ENCODE data around the gene LIMS3.
"Not testable (repeated sequence)": the region's sequence is repeated elsewhere in the genome, so short reads cannot be mapped to it uniquely, and the experiment has no call there.

LIMS3 gene, protein sequence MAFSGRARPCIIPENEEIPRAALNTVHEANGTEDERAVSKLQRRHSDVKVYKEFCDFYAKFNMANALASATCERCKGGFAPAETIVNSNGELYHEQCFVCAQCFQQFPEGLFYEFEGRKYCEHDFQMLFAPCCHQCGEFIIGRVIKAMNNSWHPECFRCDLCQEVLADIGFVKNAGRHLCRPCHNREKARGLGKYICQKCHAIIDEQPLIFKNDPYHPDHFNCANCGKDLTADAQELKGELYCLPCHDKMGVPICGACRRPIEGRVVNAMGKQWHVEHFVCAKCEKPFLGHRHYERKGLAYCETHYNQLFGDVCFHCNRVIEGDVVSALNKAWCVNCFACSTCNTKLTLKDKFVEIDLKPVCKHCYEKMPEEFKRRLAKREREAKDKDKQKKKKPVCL

DNA sequence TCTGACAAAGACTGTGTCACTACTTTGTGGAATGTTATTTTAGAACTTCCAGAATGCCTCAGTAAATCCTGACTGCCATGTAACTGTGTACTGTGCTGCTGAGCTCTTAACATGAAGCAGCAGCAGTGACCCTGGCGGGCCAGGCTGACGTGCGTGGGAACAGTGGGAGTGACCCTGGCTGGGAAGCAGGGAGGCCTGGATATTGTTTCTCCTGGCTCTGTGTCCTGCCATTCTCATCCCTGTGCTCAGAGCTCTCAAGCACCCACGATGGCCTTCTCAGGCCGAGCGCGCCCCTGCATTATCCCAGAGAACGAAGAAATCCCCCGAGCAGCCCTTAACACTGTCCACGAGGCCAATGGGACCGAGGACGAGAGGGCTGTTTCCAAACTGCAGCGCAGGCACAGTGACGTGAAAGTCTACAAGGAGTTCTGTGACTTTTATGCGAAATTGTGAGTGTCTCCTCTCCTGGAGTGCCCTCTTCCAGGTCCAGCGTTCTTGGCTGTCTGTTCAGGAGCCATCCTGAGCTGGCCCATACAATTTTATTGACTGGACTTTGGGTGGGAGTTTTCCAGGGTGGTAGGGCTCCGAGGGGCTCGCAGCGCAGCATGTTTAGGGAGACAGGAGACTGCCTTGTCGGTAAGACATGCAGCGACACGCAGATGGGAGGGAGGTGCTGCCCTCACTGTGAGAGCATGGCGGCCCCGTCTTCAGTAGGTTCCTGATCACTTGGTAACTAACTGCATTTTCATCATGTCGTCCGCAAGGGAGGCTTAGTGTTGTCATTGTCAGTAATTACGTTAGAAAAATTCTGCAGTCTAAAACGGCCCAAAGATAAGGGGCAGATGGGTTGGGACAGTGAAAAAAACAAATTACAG lies at the start of gene LIMS3:
Gene LIMS3, plus strand, starts transcription at position 227 of the 875 bp plus-strand sequence. Its CDS starts 41 bp downstream, at position 268.
- DNase-seq: not testable (repeated sequence)

DNA sequence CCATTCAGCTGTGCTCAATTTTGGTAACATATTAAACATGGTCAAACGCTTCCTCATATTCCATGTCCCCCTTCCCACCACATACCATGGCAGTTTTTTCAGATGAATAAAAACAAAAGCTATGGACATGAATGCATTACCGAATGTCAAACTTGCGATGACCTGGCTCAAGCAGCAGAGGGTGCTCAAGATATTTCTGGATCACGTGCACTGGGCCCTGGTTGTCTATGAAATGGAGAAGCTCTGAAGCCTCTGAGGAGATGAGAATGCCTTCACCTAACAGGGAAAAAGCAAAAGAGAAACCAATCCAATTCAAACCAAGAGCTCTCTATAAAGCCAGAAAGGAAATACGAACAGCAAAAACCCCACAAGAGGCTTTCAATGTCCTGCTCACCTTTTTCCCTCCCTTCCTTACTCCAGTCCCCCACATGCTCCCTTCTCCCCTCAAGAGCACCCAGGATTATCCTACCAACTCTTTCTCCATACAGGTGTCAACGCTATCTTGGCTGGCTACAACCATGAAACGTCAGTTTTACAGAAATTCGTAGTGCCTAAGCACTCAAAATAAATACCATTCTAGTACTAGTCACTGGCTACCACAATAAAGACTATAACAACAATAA lies 27.2 kb upstream of the LIMS3 start:
- not testable (repeated sequence) for DNase-seq

DNA sequence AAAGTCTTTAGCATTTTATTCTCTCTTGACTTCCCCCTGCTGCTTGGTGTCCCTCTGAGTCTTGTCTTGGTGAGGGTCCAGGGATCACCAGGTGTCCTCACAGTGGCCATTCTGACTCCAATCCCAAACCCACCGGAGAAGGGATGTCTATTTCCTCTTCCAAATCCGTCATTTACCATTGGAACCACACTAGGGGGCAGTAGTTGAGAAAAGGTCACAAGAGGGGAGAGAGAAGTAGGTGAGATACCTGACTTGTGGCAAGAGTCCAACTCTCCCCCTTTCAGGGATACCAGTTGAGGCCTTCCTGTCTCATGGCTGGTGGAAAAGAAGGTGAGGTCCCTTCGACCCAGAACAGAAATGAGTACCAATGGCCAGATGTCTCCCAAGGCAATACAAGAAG lies 21.9 kb upstream of the LIMS3 start:
- not testable (repeated sequence) for DNase-seq

DNA sequence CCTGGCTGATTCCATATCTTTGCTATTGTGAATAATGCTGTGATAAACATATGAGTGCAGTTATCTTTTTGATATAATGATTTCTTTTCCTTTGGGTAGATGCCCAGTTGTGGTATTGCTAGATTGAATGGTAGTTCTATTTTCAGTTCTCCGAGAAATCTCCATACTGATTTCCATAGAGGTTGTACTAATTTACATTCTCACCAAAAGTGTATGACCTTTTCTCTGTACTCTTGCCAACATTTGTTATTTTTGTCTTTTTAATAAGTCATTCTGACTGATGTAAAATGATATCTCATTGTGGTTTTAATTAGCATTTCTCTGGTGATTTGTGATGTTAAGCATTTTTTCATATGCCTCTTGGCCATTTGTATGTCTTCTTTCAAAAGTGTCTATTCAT lies 16.4 kb upstream of the LIMS3 start:
- DNase-seq: not testable (repeated sequence)

DNA sequence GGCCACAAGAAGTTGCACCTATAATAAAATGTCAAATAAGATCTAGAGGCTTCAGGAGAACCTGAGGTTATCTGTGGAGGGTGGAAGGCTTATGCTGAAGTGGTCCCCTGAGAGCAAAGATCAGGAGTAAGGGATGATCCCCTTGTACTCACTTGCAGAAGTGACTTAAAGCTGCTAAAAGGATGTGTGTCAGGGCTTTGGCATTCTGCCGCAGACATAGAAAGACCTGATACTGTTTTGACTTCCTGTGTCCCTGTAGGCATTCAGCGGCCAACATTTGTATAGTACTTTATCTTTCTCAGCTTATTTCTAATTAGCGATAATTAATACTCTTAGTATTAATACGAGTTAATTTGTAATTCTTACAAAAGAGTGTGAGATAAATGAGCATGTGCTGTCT lies 10.1 kb upstream of the LIMS3 start:
- DNase-seq: not testable (repeated sequence)

DNA sequence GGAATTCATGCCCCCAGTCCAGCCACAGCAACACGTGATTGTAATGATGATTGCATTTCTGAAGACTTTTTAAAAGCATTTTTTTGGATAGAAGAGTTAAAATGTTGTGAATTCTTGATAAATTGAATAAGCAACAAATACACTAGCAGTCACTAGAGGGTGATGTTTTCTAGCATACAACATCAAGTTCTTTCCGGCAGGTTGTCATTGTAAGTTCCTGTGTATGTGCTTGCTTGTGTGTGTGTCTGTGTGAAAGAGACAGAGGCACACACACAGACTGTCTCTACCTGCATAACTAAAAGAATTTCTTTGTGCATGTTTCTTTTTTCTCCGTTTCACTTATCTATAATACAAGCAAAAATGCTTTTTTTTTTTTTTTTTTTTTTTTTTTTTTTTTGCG lies 8.6 kb upstream of the LIMS3 start:
- DNase-seq: not testable (repeated sequence)

DNA sequence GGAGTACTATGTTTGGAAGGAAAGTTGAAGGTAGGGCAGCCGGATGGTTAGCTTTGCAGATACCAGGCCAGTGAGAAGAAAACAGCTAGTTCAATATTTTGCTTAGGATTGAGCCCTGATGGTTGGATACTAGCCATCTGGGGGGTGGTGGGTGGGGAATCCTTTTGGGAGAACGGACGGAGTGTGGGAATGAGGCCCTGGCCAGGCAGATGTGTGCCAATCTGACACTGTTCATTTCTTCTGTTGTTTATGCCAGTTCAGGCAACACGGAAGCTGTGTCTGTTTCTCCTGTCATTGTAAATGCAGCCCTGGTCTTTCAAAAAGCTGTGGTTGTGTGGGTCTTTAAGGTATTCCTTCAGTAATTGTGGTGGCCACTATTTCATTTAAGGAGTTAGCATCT lies 7.5 kb upstream of the LIMS3 start:
- not testable (repeated sequence) for DNase-seq

DNA sequence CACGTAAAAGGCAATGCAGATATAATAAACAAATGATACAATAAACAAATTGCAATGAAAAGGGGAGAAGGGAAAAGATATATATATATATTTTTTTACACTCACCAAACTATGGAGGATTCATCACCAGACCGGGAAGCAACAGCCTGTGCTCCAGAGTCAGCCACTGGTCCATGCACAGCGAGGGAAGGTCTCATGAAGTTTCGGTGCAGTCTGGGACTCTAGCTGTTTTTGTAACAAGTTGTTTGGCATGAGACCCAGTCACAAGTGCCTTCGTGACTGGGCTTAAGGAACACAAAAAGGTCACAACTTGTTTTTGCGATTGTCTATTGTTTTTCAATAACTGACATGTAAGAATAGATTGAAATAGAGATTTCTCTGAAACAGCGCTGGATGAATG lies 4.8 kb upstream of the LIMS3 start:
- DNase-seq: not testable (repeated sequence)

DNA sequence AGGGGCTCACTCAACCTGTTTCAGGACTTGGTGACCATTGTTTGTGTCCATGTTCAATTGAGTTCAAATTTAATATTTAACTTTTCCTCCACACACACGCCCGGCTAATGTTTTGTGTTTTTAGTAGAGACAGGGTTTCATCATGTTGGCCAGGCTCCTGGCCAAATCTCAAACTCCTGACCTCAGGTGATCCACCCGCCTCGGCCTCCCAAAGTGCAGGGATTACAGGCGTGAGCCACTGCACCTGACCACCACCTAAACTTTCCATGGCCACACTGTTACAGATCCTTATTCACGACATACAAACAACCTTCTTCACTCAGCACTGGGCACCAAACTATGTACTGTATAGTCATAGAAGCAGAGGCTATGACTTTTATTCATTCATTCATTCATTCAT lies 4.3 kb upstream of the LIMS3 start:
- not testable (repeated sequence) for DNase-seq

DNA sequence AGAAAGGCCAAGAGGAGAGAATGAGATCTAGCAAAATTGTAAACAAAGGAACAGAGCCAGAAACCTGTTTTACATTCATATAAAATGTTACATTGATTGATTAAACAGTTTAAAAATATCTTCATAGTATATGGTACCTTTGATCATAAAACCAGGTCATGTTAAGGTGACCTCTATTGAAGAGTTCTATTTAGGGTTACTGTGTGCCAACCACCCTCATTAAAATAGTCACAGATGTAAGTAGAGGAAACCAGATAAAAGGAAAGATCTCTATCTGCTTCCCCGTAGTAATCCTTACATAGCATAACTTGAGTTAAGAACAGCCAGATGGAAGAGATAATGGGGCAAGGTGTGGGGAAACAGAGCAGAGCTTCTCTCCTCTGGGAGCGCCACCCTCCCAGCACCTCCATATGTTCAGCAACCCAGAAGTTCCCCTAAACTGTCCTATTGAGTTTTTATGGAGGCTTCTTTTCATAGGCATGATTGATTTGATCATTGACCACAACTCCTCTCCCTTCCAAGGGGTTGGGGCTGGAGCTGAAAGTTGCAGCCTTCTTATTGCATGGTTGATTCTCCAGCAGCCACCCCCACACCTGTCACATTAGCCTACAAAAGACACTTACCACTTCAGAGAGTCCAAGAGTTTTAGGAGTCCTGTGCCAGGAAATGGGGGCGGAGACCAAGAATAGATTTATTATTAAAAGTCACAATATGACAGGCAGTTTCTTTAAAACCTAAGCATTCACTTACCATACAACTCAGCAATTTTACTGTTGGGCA lies 3.2 kb upstream of the LIMS3 start:
- DNase-seq: not testable (repeated sequence)

DNA sequence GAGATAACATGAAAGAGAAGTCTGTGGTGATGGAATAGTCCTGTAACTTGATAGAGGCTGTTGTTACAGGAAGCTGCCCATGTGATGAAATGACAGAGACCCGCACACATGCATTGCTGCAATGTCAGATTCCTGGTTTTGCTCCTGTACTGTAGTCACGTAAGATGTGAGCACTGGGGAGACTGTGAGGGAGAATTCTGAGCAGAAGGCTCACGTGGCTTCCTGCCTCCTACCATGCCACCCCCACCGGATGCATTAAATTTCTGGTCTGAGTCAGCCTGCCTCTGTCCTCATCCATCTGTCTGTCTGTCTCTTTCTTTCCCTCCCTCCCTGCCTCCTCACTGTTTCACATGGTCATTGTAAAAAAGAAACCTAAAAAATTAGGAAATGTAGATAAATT lies 2.3 kb upstream of the LIMS3 start:
- not testable (repeated sequence) for DNase-seq

DNA sequence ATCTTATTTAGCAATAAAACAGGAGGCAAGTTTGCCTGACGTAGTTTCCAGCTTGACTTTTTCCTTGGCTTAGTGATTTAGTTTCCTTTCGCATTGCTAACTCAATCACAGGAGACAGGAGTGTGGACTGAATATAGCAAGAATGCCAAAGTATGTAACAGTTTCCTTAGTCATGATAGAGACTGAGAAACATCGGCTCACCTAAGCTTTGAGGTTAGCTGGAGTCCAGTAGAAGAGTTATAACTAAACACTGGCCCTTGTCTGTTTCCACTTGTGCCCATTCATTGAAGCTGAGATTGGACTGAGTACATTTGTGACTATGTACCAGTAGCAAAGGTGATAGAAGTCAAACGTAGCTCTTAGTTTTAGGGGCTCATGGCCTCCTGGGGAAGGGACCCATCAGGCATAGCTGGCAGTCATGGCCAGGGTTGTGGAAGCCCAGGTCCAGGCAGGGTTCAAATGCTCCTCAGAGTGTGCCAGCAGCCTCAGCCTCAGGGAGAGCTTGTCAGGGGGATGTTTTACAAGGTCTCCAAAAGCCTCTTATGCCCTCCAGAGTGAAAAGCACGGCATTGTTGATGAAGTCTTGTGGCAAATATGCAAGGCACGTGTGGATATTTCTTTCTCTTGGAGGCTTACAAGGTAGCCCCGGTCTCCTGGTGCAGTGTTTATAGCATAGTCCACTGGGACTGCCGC lies 573 bp upstream of the LIMS3 start:
- DNase-seq: not testable (repeated sequence)

DNA sequence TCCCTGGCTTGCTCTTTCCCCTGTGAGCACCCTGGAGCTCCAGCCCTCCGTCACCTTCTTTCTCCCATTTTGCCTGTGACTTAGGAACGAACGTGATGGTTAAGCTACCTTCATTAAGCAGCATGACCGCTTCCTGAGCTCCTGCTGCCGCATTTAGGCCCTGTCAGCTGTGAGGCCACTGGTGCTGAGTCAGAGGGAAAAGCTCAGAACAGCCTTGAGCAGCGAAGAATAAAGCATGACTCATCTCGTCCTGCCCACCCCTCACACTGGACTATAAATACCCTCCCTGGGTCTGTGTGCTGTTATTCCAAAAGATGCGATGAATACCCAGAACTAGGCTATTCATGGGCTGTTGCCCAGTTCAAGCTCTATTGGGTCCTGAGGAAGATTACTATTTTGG lies 7.3 kb downstream of the LIMS3 start:
- DNase-seq: not testable (repeated sequence)

DNA sequence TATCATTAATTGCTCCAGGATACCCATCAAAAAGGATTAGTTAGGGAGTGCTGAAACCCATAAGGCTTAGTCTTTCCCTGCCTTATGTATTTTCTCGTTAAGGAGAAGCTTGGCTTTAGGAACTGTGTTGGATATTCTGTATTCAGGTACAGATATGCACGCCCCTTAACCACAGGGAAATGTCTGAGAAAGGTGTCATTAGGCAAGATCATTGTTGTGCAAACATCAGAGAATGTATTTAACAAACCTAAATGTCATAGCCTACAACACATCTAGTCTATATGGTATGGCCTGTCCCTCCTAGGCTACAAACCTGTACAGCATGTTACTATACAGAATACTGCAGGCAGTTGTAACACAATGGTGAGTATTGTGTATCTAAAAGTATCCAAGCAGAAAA lies 10.1 kb downstream of the LIMS3 start:
- DNase-seq: not testable (repeated sequence)

DNA sequence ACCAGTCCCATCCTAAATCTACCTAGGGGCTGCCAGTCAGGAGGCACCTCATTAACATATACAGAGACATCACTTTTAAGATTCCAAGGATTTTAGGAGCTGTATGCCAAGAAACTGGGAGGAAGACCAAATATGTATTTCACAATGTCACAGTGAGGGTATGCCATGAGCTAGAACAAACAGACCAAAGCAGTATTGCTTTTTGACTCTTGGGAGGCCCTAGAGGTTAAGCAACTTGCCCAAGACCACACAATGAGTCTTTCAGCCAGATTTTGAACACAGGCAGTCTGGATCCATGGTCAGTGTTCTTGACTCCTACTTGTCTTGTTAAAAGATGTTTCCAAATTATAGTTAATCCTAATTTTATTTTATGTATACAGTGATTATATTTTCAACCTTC lies 12.3 kb downstream of the LIMS3 start:
- not testable (repeated sequence) for DNase-seq

DNA sequence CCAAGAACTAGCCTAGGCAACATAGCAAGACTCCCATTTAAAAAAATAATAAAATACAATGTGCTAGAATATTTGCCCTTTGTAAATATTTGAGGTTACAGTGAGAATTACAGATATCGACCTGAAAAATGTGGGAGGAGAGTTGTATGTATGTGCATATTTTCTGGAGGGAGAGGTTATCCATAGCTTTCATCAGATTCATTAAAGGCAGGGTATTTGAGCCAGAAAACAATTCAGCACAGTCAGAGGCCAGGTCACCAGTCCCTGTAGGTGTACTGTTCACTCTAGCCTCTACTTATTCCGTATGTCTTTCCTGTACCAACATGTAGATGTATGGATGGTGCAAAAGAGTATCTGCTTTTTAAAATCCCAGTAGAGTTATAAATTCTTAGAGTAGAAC lies 15.4 kb downstream of the LIMS3 start:
- not testable (repeated sequence) for DNase-seq

DNA sequence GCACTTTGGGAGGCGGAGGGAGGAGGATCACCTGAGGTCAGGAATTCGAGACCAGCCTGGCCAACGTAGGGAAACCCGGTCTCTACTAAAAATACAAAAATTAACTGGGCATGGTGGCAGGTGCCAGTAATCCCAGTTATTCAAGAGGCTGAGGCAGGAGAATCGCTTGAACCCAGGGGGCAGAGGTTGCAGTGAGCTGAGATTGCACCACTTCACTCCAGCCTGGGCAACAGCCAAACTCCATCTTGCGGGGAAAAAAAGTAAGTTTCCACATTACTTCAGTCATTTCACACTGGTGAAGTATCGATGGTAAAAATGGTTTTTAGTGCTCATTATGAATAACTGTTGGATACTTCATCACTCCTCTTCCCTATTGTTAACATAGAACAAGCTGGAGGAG lies 16.1 kb downstream of the LIMS3 start:
- not testable (repeated sequence) for DNase-seq

DNA sequence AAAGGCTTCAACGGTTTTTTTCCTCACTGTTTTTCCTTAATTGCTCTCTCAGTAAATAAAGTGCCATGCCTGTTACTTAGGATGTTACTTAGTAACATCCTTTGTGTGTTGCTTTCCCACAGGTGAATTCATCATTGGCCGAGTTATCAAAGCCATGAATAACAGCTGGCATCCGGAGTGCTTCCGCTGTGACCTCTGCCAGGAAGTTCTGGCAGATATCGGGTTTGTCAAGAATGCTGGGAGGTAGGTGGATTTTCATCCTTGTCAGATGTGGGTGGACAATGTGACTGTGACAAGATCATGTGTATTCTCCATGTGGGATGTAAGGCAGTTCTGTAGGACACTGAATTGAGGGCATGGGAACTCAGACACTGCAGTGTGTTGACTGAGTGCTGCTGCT lies 17.3 kb downstream of the LIMS3 start:
- not testable (repeated sequence) for DNase-seq

DNA sequence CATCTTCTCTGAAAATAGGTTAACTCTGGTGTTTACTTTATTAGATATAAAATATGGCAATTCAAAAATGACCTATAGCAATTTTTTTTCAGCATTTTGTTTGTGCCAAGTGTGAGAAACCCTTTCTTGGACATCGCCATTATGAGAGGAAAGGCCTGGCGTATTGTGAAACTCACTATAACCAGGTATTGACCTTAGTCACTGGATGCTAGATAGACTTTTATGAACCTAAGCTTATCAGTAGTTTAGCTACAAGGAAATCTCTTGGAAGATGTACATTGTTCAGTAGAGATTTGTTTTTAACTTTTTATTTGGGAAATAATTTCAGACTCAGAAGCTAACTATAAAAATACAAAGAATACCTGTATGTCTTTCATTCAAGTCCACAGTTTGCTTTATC lies 21.7 kb downstream of the LIMS3 start:
- DNase-seq: not testable (repeated sequence)

DNA sequence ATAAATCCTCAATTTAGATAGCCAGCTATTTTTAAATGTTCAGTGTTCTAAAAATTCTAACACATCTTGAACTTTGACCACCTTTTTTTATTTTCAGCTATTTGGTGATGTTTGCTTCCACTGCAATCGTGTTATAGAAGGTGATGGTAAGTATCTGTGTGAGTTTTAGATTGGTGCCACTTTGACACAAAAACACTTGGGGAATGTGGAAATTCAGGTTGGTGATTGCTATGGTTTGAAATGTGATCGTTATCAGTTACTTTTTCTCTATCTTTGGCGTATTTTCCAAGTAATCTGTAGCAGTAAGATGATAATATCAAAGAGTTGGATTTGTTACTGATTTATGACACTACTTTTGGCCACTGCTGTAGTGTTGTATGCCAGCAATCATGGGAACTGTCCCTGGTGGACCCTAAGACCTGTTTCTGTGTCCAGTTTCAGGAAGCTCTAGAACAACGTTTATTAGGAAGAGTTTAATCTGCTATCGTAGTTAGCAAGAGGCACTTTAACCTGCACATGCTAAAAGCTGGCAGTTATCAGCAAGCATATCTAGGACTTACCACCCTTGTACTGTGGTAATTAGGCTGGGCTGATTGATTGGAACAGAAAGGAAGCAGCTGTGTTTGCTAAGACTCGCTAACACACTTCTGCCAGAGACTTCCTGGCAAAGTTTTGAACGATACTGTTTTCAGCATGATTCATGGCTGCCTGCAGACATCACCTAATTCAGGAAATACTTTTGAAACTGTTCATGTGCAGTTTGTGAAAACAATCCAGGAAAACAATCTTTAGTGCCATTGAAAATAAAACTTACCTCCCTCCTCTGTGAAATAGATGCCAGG lies 23.3 kb downstream of the LIMS3 start:
- DNase-seq: not testable (repeated sequence)

DNA sequence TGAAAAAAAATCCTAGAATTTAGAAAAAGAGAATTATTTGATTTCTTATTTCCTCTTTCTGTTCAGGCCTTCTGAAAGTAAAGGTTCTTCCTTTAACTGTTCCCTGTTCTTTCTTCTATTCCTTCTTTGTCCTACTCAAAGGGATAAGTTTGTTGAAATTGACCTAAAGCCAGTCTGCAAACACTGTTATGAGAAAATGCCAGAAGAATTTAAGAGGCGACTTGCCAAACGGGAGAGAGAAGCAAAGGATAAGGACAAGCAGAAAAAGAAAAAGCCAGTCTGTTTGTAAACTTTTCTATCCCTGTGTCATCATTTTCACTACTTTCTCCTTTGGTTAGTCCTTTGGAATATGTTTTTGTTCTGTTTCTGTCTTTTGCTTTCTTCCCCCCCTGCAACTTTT lies 26.0 kb downstream of the LIMS3 start:
- not testable (repeated sequence) for DNase-seq

All from NCI-H510A (cell line).